ENCODE measurements around the gene CLSTN2.

CLSTN2 gene

DNA sequence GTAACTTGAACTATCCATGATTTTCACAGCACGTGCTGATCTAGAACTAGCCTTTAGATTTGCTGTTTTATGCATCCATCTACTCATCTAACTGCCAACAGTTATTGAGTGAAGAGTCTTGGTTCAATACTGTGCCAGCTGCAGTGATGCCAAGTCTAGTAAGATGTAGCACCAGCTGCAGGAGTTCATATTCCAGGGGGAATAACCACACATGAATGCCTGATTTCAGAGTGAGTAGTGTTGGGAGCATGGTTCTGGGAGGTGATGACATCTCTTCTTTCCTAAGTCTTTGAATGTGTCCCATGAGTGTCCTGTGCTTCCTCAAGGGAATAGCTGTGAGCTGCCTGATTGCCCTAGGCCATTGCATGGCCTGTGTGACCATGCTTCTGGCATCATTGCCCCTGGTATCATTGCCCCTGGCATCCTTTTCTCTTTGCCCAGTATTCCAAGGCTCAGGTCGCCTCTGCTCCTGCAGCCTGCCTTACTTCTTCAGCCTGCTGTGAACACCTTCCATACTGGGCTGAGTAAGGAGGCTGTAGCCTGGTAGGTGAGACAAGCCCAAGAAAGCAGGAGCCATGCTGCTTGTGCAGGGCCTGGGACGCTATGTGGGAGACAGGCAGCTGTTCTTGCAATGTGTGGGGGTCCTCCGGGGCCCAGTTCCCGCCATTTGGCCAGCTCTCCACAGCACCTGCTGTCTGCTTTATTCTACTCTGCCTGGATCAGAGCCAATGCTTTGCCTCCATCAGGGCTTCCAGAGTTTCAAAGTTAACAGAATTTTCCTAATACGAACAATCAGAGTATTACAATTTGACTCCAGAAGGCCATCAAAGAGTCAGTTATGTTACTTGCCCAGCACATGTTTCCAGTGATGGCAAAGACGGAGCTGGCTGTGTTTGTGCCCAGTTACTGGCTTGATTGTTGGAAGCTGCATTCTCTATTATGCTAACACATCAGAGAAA lies 73.2 kb downstream of the CLSTN2 start:
- no peak for DNase-seq

DNA sequence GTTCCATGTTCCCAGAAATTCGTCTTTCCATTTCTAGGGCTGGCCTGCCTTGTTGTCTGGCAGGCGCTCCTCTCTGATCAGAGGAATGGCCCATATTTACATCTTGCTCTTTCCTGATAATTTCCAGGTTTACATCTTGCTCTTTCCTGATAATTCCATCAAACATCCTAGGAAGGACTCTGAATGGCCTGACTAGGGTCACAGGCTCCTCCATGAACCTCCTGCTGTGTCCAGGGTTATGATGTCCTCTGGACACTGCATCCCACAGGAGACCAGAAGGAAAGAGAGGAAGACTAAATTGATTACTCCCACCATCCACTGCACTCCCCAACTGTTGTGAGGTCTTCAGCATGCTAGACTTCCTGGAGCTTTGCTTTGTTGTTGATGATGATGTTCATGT lies 75.4 kb downstream of the CLSTN2 start:
- no peak for DNase-seq

DNA sequence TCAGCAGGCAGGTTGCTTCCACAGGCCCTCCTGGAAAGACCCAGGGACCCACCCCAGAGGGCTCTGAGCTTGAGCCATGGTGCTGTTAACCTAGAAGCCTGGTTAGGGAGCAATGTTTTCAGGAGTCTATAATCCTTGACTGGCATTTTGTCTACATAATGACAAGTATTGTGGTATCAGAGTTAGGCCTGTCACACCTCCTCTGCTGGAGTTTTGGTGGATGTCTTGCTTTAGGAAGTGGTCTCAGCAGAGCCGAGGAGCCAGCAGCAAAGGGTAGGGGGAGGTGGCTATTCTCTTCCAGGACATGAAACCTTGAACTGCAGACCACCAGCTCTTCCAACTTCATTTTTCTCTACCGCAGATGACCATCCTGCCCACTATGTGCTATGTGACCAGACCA lies 76.1 kb downstream of the CLSTN2 start:
- no peak for DNase-seq

DNA sequence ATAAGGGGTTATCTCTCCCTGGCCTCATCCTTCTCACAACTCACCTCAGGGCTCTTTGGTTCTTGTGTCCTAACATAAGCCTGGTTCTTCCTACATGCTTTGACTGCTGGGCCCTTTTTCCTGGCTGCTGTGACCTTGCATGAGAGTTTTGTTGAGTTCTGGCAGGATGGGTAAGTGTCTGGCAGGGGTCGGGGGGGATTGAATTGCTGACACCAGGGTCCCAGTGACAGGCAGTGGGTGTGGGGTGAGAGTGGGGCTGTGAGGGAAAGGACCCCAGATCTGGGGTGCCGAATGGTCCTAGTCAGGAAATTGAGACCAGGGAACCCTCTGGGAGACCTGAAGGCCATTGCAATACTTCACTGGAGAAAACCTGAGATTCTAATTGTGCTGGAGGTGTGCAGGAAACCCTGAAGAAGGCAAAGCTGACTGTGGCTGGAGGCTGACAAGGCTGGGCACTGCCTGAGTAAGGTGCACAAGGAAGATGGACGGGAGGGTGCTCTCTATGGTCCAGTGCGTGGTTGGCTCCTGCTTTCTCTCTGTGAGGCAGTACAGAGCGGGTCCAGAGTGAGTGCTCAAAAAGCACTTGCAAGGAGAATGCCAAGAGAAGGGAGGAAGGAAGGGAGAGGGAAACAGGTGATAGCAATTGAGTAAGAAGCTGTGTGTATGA lies 76.8 kb downstream of the CLSTN2 start:
- no peak for DNase-seq

DNA sequence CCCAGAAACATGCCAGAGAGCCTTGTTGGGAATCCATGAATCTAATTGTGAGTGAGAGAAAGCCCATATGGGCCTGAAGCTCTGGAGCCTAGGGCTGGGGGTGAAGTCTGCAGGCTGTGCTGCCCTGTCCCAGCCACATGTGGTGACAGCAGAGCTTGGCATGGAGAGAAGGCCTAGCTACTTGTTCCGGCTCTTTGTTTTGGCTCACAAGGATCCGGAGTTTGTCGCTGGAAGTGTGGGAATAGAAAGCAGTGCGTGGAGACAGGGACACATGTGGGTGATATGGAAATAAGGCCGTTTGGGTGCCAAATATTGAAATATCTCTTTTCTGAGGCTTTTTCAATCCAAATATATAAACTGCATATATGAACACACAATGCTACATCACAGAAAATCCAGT lies 78.2 kb downstream of the CLSTN2 start:
- DNase-seq = no peak

DNA sequence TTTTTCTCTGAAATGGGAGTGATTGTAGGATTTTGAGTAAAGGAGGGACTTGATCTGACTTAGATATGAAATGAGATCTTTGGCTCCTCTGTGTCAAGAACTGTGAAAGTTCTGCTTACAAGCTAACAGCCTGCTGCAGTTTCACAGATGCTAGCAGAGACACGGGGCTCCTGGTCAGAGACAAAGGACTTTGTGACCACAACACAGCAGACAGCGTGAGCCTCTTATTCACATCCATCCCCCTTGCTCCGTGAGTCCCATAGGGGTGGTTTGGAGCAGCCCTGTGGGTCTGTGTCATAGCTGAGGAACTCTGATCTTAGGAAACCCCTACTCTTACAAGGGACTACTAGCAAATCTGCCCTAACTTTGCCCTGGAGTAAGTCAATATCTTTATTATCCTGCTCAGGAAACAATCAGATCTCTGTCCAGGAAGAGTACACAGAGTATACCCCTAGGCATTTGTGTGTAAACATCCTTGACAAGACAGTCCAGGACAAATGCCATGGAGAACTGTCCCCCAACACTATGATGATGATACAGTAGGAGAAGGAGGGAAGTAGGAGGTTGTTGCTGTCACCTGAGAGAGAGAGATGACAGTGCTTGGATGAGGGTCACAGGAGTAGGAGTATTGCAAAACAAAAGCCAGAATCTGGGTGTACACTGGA lies 80.0 kb downstream of the CLSTN2 start:
- DNase-seq = no peak

DNA sequence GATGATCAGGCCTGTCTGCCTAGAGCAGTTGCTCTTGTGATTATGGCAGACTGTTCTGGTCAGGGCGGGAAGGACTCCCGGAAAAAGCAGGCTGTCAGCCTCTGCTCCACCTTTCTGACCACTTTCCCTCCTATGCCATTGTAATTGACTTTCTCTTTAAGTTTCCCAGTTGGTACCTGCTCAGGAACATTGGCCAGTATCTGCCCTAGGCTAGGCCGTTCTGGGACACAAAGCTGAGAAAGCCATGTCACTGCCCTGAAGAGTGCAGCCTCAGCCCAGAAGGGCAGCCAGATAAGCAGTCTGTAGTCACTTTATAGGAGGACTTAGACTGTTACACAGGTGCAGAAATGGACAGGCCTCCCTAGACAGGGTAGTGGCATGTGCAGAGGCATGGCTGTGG lies 80.8 kb downstream of the CLSTN2 start:
- DNase-seq = no peak

DNA sequence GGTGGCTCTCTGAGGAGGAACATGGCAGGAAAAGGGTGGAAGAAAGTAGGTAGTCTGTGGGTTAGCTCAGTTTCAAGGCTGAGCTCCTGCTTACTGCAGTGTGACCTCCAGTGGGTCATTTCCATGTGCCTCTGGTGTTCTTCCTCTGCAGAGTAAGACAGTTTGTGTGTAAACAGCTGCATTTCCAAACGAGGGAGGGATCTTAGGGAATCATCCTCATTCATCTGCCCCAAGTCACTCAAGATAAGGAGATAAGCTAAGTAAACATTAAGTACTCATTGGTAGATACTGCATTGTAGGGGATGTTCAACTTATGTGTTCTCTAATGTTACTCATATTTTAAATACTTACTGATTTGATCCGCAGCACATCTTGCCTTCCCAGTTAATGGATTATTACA lies 83.6 kb downstream of the CLSTN2 start:
- DNase-seq = no peak

DNA sequence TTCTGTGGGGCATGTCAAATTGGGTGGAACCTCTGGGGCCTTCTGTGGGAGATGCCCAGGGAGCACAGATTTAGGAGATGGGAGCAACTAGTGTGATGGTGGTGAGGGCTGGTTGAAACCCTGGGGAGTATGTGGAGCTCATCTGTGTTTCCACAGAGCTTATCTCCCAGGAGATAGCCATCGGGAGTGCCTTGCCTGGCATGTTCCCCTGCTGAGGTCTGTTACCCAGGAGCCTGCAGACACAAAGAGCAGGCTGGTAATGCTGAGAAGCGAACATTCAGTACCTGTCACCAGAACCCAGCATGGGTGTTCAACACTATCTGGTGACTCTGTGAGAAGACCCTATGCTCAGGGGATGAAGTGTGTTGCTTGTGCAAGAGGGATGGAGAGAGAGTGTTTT lies 85.0 kb downstream of the CLSTN2 start:
- no peak for DNase-seq

DNA sequence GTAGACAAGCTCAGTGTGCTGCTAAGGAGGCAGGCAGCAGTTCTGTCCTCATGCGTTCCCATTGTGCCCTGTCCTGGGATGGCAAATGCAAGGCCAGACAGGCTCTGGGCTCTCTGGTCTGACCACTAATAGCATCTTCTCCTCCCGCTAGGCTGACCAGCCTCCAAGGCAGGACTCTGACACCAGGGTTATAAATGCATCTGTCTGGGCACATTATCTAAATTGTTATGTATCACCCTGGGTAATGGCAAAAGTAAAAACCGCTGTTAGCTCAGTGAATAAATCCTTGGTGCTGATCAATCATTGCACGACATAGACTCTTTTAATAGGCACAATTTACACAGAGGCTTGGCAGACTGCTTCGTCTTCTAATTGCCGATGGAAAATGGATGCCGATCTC lies 85.6 kb downstream of the CLSTN2 start:
- no peak for DNase-seq

DNA sequence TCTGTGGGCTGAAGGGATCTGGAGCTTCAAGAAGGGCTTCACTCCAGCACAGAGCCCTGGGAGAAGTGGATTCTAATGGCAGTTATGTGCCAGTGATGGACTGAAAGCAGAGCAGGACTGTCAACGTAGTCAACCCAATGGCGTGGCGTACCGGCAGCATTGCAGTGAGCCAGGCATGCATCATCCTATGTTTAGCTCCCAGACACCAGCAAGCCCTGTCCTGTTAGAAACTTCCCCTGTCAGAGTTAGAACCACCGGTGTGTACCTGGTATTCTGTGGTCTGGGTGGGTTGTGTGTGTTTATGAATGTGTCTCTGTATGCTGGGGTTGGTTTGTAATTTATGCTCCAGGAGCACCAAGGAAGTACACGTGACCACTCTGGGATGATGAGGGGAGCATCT lies 86.3 kb downstream of the CLSTN2 start:
- no peak for DNase-seq

DNA sequence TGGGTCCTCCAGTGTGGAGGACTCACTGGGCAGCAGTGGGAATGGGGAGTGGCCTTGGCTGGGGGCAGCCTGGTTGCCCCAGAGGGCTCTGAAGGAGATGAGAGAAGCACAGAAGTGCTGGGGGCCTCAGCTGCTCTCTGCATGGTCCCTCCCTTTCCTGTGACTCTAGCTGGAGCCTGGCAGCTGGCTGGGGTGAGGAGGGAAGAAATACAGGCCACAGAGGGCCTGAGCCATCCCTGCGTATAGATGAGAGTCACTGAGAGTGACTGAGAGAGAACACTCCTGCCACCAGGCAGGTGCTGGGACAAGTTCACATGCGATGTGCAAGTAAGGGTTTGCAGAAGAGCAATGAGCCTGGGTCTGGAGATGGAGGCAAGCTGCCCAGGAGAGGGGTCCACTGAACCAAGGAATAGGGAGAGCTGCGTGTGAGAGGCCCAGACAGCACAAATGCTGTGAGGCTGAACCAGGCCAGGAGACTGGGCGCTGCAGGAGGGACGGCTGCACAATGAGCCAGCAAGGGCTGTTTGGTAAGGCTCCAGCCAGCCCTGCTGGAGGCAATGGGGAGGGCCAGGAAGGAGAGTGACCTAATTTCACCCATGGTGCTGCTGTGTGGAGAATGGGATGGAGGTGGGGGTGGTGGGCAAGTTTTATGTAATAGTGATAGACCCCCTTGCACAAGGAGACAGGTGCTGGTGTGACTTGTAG lies 87.2 kb downstream of the CLSTN2 start:
- DNase-seq = no peak

DNA sequence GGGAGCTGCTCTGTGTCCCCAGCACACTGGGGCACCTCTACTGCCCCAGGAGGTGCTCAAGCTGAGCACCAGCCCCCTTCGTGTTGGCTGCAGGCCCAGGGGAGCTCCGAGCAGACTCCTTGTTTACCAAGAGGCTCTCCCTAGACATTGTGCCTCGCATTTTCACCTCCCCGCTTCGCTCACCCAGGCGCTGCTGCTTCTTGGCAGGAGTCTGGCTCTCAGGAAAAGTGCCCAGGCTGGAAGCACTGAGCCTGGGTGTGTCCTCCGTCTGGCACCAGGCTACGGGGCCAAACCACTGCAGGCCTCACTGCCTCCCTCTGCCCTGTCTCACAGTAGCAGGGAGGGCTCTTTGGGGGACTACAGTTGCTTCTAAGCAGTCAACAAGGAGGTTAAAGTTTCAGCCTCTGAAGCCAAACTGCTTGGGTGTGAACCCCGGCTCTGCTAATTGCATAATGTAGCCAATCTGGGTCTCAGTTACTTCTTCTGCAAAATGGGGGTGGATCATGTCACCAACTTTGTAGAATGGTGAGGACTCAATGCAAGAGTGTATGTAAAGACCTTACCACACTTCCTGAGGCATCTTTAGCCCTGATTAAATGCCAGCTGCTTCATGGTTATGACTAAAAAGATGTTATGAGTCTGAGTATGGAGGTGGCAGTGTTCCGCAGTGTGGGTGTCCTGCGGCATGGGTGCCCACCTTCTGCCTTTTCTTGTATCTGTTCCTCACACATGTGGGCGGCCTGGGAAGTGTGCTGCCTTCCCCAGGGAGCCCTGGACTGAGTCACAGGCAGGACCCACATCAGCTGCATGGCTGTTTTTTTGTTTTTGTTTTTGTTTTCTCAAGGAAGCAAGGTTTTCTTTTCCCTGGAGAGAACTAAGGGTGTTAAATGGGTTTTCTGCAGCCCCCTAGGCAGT lies 88.9 kb downstream of the CLSTN2 start:
- DNase-seq = no peak

DNA sequence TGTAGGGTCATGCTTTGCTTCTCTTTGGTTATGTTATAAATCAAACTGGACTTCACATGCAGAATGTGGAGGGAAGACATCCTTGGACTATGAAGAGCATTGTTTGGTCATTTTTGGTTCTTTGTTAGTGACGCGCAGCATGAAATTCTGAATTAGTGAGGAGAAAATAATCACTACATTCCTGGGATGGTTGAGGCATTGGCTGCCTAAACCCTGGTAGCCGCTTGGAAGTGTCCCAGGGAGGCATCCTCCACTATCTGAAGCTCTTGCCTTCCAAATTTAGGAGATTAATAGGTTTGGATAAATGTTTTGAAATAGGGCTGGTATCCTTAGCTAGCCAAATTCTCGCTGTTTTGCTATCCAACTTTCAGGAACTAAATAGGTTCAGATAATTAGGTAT lies 96.2 kb downstream of the CLSTN2 start:
- DNase-seq = no peak

DNA sequence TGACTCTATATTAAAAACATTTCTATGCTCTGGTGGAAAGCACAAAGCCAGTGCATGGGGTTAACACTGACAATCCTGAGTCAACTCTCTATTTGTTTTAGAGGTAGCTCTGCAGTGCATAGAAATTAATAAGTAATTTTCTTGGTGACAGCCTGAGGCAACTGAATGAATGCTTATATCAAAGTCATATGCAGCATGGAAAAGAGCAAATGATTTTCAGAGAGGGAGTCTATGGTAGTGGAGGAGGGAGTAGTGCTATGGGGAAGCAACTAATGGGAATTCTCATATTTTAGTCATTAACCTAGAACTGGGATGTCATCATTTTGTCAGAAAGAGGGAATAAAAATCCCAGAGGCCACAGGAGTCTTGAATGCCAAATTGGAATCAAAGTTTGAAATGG lies 99.1 kb downstream of the CLSTN2 start:
- DNase-seq = no peak

DNA sequence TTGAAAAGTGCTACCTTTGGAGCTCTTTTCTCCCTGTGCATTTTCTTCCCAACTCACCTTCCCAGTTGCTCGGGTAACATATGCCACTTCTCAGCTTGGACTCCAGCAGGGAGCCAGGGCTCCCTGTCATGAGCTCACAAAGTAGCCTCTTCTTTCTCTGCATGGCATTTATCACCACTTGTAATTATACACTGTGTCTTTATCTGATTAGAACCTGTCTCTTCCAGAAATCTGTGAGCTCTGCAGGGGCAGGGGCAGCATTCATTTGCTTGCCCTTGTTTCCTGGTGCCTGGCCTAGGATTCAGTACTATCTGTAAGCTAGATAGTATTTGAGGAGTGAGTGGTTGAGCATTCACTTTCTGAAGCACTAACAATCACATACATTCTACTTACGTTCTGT lies 100.9 kb downstream of the CLSTN2 start:
- DNase-seq = peak; percentile 72

DNA sequence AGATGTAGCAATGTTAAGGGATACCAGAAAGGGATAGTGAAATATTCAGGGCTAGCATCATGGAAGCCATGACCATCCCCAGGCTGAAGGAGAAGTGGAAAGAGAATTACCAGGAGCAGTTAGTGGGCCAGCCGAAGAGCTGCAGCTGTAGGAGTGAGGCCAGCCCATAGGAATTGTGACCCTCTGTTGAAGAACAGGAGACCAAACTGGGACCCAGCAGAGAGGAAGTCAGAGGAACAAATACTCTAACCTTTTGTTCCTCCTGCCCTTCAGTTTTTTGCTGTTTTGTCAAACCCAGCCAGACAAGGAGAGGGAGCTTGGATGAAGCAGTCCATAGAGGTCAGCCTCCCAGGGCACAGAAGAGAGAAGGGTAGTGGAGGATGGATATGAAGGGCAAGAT lies 115.4 kb downstream of the CLSTN2 start:
- DNase-seq = no peak

DNA sequence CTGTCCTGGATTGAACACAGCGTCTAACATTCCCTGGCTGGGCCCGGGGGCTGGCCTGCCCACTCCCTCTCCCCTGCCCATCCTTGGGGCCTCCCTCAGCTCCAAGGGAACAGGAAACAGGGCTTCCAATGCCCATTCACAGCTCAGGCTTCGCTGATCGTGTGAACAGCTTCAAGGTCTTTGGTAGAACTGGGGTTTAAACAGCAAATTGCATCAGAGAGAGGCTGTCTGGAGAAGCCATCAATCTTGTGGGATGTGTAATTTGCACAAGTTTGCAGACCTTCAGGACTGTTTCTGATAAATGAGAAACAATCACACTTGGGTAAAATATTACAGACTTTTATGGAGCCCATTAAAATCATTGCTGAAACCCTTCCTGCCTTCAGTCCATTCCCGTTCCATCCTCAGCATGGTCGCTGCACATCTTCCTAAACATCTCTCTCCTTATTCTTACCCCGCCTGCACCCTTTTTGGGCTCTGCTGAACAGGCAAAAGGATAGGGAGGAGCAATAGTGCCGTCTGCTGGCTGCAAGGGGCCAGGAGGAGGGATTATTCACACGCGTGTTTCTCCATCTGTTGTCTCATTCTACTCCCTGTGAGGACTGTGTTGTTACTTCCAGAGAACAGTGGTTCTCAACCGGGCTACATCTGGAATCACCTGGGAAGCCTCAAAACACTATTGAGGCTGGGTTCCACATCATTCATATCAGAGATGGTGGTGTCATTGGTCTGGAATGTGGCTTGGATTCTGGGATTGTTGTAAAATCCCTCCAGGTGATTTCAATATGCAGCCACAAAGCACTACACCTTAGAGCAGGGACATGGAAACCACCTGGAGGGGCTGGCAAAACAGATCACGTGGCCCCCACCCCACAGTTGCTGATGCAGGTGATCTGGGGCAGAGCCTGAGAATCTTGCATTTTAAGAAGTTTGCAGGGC lies 116.3 kb downstream of the CLSTN2 start:
- no peak for DNase-seq

DNA sequence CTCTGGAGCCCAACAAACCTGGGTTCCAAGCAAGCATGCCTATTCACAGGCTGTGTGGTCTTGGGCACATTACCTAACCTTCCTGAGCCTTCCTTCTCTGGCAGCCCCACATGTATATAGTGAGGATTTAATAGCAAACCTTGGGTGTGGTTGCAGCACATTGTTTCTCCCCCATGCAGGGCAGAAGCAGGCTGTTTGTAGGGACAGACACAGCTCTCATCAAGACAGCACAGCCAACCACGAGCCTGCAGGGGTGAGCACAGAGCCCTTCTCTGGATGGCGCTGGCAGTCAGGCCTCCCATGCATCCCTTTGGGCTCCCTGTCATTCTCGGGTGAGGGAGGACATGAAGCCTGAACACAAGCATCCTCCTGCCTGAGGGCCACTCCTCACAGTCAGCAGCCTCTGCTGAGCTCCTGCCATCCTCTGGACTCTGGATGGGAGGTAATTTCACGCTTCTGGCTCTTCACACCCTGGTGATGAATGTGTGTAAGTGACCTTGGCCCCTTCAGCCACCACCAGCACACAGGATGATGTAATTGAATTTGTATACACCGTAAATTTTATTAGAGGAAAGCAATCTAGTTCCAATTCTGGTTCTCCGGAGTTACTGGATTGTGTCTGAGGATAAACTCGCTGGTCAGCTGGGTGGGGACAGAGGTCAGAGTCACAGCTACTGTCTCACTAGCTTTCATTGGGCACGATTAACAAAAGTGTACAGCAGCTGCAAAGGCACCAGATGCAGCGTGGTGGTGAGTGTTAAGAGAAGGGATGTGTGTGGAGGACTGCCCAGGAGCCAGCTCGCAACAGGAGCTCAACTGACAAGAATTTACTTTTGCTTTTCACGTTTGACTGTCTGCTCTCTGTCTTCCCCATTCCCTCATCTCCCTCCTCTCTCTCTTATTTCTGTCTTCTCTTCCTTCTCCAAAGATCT lies 118.1 kb downstream of the CLSTN2 start:
- DNase-seq = no peak

DNA sequence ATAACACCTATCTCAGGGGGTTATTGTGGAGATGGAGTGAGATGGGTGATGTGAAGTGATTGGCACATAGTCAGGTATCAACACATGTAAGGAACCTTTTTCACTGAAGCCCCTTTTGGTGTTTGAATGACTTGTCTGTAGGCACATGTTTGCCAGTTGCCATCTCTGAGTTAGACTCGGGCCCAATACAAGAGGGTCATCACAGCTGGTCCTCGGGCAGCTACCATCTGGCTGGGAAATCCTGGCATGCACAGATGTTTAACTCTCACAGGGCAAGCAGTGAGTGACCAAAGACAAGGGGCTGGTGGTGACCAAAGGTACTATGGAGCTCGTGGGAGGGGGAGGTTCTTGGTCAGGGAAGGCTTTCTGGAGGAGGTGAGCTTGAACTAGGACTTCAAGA lies 118.8 kb downstream of the CLSTN2 start:
- DNase-seq = no peak
